Left kidney (tissue), 2 donors: ENCODE data around the gene RHO. TPM values are rescaled to one million over a fixed set of nuclear protein-coding genes. Genes with fewer than 3 reads are reported as not detected.
"Not testable (repeated sequence)": the region's sequence is repeated elsewhere in the genome, so short reads cannot be mapped to it uniquely, and the experiment has no call there.

ENCODE experiments used
- DNase-seq: peaks from one replicate; pipeline ENCODE4 v3.0.0-alpha.2; 2013
- polyA plus RNA-seq: library from polyadenylated mRNA; unstranded; fragments of 120-200 nt; gene quantifications from one replicate; pipeline ENCODE4 v1.2.1, GENCODE V29; 2013; ENCODE audit not compliant: insufficient read length

The RHO gene
- polyA plus RNA-seq, 1 donor: 0.13 TPM

DNA sequence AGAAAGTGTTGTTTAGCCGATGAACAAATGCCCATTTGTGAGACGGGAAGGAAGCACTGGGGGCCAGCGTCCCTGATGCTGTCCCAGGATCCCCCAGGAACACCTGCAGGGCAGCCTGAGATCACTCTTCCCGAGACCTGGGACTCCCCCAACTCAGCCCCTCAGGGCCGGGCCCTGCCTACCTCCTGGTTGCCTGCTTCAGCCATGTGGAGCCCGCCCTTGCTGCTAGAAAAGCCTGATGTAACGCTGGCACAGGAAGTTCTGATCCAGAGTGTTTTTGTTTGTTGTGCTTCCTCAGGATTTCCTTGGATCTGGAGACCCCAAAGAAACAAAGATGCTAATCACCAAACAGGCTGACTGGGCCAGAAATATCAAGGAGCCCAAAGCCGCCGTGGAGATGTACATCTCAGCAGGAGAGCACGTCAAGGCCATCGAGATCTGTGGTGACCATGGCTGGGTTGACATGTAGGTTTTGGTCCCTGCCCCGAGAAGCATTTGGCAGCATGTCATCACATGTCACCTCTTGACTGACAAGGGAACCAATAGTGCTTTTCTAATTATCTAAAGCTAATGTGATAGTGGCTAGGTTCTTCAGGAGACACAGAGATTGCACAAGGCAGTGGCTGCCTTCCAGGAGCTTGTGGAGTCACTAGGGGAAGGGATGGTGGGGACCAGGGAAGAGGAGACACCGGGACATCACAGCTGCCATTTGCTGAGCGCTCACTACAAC lies 28.7 kb upstream of the RHO start:
- not testable (repeated sequence) for DNase-seq

DNA sequence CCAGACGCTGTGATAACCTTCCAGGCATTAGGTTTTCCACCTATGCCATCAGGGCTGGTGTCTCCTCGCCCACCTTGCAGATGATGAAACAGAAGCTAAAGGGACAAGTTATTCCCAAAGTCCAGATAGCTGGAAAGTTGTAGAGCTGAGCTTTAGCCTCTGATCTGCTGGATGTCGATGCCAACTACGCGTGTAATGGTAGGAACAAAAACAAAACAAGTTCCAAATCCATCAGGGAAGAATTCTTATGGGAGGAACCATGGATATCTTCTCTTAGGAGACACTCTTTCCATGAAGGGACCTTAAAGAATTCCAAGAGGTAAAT lies 28.1 kb upstream of the RHO start:
- no peak for DNase-seq

DNA sequence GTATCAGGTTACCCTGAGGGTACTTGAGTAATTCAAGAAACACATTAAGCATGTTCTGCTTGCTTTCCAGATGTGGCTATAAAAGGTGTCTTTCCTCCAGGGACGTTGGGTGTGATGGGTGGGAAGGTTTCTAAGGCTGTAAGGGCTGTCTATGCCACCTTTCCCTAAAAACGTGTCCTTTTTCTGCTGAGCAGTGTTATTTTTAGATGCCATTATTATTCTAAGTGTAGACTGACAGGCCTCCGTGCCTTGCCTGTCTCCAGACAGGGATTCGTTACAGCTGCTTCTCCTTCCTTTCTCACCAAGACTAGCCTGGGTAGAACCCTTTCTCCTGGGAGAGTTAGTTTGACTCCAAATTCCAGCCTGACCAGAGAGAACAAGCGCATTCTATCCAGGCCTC lies 26.8 kb upstream of the RHO start:
- DNase-seq: no peak

DNA sequence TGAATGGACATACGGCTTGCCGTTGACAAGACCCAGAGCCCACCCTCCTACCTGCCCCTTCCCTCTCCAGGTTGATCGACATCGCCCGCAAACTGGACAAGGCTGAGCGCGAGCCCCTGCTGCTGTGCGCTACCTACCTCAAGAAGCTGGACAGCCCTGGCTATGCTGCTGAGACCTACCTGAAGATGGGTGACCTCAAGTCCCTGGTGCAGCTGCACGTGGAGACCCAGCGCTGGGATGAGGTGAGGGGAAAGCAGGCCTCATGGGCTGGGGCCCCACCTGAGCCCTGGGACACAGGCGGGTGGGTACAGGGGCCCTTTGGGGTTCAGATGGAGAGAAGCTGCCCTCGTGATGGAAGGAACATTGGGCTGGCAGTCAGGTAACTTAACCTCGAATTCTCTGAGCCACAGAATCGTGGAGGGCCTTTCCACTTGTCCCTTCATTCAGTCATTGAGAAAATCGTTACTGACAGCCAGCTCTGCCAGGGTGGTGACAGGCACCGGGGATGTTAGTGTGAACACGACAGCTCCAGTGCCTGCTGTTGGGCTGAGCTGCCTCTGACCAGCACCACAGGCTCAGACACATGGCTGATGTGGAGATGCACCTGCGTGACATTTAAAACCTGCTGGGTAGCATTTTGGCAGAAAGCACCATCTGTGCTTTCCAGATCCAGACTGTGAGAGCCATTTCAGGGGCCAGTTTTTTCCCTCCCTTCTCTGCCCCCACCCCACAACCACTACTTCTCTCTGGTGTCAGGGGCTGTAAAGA lies 25.6 kb upstream of the RHO start:
- DNase-seq: no peak

DNA sequence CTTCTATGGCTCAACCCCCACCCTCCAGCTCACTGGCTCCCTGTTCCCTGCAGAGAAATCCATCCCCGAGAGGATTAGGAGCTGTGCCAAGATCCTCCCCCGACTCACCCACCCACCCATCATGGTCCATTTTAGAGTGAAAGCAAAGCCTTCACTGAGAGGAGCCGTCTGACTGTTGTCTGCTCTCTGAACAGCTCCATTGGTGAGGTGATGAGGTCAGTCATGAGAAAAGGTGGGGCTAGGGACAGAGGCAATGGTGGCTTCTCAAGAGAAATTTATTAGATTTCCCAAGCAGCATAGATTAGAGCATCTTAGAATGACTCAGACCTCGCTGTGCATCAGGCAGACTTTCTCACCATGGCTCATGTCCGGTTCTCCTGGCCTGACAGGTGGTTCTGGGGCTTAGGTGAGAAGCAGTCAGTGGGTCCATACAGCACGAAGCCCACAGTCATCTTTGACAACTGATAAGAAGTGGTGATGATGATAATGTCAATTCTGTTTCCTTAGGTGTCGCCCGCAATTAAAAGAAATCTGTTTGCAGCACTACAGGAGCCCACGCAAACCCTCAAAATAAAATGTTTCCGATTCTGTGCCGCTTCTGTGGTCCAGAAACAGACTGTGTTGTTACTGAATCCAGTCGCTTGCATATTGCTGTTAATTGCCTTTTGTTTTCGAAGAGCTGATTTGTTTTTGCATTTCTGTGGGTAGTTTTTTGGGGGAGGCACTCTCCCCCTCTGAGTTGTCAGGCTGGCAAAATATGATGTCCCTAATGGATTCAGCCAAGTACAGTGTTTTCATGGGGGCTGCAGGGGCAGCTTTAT lies 24.8 kb upstream of the RHO start:
- DNase-seq: no peak

DNA sequence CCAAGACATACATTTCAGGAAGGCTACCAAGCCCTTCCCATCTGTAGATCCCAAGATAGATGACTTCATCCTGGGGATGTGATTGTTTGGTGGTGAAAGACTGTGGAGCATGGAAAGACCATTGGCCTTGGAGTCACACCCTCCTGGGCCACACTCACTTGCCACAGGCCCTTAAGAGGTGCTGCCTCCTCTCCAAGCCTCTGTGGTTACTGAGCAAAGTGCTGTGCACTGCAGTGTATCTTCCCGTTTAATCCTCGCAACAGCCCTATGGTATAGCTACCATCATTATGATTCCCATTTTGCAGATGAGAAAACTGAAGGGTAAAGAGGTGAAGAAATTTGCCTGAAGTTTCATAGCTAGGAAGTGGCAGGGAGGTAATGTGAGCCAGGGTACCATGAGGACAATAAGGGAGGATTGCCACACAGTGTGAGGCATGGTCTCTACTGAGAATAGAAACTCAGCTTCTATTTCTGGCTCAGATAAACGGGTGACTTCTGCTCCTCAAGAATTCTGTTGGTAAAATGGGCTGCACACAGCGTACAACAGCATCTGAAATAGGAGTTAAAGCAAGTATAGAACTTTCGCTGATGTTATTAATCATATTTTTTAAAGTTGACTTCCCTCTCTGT lies 23.9 kb upstream of the RHO start:
- DNase-seq: no peak

DNA sequence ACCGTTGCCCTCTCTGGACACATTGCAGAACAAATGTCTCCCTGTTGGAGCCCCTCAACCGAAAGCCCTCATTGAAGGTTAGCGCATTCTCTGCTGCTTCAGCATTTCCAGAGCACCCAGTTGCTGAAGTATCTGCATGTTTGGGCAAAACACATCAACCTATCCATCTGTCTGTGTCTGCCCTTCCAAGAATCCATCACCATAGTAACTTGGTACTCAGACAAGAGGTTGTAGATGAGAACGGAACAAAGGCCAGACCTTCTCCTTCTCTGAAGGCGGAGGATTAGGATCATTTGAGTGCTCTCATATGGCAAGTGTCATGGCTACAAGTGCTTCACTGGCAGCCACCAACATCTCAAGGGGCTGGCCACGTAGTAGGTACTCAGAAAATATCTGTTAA lies 23.1 kb upstream of the RHO start:
- DNase-seq: no peak

DNA sequence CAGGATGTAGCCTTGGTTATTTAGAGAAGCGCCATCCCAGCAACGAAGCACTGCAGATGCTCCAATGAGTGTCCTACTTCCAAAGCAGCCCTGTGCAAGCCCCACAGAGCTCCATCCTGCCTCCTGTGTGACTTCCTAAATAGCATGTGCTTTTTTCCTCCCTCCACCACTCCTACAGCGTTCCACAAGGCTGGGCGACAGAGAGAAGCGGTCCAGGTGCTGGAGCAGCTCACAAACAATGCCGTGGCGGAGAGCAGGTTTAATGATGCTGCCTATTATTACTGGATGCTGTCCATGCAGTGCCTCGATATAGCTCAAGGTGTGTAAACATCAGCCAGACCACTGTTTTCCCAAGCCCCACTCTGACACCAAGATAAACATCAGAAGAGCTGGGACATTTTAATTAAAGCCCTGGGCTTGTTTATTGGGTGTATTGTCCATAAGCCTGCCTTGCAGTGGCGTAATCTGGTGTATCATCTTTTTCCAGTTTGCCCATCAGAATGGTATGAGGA lies 22.2 kb upstream of the RHO start:
- no peak for DNase-seq

DNA sequence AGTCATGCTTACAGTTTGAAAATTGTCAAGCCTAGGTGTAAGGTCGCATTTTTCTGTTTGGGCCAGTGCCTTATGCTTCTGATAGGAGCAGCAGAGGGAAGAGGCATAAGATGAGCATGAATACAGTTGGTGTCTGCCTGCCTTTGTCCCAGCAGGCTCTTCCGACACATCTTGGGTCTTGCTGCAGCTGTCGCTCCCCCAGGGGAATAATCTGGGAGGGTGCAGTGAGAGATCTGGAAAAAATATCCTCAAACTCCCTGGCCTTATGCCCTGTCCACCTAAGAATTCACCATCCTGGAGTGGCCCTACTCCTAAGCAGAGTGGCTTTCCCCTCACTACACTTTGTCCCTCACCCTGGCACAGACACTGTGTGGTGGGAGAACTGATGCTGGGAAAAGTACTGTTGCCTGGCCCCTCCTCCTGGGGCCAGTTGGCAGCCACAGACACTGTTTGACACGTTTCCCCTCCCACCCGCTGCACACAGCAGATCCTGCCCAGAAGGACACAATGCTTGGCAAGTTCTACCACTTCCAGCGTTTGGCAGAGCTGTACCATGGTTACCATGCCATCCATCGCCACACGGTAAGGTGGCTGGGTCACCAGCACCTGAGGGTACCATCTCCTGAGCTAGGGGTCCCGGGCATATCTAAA lies 21.1 kb upstream of the RHO start:
- DNase-seq: no peak

DNA sequence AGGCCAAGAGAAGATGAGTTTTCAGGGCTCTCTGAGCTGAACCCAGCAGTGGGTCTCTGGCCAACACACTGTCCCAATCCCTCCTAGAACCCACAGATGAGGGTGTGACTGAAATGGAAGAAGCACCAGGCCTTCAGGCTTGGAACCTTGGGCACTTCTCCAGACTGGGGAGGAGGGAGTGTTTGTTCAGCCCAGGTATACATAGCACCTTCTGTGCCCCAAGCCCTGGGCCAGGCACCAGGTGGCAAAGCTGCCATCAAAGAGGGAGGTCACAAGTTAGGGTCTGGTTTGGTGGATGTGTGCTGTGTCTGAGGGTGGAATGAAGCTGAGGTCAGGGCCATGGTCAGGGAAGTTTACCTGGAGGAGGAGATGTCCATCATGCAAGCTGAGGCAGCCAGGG lies 15.8 kb upstream of the RHO start:
- no peak for DNase-seq

DNA sequence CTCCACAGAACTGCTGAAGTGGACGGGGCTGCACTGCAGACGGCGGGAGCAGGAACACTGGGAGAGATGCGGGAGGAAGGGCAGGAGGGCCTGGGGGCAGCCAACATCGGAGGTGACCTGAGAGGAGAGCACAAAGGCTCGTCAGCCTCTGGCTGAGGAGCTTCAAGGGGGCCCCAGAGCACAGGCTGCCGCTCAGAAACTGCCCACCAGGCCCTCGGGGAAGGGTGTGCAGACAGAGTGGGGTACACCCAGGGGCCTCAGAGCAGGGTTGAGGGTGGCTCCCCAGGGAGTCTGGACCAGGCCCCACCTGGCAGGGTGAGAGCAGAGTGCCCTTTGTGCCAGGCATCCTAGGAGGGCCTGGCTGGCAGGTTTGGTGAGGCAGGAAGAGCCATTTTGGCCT lies 14.7 kb upstream of the RHO start:
- no peak for DNase-seq

DNA sequence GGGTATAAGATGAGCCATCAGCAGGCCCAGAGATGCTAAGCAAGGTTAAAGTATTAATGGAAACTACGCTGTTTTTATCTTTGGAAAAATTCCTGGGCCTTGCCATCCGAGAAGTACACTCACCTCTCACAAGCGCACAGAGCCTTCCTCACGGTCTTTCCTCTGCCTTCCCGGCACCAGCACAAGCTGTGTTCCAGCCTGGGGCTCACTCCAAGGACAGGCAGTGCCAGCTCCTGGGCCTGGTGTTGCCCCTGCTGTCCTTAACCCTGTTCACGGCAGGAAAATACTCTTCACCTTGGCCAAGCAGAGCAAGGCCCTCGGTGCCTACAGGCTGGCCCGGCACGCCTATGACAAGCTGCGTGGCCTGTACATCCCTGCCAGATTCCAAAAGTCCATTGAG lies 14.3 kb upstream of the RHO start:
- DNase-seq: no peak

DNA sequence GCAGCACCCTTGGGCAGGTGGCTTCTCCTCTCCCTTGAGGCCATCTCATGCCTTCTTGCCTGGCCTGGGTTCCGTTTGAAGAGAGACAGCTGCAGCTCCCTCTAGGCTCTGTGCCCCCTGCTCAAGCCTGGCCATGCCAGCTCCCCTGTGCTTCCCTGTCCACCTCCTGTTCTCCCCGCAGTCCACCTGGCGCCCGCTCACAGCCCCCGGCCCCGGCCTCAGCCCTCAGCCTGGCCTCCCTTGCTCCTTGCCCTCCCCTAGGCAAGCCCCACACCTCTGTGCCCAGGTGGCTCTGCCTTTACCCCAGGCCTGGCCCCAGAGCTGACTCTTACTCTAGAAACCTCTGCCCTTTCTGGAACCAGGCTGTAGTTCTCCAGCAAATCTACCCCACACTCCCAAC lies 13.9 kb upstream of the RHO start:
- DNase-seq: no peak

DNA sequence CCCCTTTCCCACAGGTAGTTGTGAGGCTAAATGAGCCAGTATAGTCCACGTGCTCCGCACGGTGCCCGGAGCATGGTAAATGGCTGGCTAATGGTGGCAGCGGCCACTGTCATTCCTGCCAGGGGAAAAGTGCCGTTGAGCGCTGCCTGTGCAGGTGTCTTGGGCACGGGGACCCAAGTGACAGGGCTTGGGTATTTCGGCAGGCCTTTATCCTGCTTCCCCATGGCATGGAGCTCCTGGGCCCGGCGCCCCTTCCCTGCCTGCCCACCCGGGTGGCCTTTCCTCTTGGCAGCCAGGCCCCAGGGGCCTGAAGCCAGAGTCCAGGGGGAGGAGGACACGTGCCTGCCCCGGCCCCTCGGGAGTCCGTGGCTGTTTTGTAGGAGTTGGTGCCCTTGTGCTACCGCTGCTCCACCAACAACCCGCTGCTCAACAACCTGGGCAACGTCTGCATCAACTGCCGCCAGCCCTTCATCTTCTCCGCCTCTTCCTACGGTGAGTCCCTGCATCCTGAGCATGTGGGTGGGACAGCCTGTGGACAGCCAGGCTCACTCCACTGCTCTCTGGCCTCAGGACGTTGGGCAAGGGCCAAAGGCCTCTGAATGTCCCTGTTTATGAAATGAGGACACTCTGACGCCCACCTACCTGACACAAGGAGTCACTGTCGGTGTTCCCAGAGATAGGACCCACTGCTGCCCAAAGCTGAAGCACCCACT lies 13.2 kb upstream of the RHO start:
- not testable (repeated sequence) for DNase-seq

DNA sequence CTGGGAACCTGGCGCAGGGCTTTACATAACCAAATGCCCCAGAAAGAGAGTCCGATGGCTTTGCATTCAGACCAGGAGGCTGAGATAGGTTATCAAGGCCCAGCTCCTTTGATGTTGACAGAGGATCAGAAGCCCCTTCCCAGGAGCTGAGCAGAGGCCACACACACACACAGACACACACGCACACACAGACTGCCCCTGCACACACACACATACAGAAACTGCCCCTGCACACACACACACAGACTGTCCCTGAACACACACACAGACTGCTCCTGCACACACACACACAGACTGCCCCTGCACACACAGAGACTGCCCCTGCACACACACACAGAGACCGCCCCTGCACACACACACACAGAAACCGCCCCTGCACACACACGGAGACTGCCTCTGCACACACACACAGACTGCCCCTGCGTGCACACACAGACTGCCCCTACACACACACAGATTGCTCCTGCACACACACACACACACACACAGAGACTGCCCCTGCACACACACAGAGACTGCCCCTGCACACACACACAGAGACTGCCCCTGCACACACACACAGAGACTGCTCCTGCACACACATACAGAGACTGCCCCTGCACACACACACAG lies 12.5 kb upstream of the RHO start:
- not testable (repeated sequence) for DNase-seq

DNA sequence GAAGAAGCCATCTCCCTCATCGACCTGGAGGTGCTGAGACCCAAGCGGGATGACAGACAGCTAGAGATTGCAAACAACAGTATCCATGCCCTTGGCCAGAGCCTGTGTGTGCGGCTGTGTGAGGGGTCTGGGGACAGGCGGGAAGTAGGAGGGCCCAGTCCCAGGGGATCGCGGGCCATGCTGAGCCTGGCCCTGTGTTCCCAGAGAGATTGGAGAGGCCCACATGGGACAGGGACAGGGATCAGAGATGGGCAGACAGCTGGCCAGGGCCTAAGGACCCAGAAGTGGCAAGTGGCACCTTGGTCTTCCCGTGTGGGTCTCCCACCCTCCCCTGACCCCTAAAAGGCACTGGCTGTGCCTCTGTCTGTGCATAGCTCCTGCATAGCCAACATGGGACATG lies 10.9 kb upstream of the RHO start:
- DNase-seq: no peak

DNA sequence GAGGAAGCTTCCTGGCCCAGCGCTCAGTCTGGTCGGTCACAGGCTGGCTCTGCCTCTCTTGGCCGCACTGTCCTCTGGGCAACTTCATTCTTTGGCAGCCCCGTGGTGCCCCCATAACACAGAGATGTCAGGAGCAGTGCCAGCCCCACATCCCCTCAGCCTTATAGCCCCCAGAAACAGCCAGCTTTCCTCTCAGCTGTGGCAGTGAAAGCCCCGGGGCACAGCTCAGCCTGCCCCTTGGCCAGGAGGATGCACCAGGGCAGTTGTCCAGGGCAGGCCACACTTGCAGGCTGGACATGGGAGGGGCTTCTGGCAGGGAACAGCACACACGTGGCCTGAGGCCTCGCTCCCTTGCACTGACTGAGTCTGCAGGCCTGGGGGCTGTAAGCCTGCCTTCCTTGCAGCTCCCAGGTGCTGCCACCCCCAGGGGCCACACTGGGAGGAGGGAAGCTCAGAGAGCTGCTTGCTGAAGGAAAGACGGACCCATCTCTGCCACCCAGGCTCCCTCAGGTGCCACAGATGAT lies 10.3 kb upstream of the RHO start:
- DNase-seq: no peak

DNA sequence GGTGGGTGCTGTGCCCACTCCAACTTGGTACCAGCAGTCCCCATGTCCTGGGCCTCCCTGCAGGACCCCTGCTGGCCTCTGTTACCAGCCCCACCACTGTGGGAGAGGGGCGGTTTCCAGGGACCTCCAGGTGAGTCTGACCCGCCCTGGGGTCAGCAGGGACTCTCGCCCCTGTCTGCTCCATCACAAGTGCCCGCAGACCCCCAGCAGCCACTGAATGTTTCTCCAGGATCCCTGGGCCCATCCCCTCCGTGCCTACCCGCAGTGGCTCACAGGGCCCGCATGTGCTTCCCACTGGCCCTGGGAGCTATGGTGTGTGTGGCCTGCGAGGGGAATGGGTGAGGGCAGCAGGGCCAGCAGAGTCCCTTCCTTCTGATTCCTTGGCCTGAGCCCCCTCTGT lies 9.9 kb upstream of the RHO start:
- DNase-seq: no peak

DNA sequence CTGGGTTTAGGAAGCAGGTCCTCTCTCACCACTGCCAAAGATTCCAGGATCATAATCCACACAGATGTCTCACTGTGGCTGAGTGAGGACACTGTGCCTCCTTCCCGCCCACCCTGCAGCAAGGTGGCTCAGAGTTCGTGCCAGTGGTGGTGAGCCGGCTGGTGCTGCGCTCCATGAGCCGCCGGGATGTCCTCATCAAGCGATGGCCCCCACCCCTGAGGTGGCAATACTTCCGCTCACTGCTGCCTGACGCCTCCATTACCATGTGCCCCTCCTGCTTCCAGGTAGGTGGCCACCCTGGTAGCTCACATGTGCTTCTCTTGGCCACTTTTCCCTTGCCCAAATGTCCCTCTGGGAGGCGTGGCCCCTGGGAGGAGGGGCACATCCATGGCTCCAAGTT lies 9.0 kb upstream of the RHO start:
- DNase-seq: no peak

DNA sequence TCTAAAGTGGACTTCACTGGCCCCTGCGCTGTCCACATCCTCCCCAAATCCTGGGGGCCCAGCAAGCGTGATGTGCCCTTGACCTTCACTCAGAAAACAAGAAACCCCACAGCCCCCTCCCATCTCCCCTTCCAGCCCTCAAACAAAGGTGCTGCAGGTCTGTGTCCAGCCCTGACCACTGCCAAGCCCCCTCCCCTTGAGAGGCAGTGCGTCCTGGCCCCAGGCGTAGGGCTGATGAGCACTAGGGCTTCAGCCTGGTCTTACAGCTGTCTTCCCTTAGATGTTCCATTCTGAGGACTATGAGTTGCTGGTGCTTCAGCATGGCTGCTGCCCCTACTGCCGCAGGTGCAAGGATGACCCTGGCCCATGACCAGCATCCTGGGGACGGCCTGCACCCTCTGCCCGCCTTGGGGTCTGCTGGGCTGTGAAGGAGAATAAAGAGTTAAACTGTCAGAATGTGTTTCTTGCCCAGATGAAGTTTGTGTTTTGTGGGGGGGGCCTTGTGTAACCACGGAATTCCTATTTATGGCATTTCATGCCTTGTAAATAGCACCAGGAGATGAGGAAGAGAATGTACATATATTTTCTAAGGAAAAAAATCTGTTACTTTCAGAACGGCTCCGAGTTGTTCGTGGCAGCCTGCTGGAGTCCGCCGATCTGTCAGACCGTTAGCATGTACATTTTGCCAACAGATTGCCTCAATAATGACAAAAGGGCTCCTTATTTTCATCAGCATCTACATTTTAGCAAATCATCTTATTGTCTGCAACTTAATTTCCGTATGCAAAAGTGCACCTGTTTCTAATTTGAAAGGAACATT lies 8.3 kb upstream of the RHO start:
- DNase-seq: no peak
